Measurements from ENCODE around the gene TGFBR3L.

DNA sequence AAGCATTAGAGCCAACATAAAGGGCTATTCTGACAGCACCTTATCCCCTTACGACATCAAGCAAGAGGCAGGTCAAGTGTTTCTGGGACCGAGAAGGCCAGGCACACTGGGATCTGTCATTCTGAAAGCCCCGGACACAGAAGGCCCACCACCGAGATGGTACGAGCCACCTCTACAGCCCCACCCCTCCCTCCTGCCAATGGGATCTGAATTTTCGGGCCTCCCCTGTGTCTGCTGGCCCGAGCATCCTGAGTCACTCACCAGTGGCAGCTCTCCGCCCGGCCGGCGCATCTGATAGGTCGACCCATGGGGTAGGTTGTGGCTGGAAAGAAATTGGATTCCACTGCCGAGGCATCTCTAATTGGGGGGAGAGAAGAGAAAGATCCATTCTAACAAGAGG is 26.2 kb downstream of the TGFBR3L start:
- TF ChIP-seq, protein P1, sequence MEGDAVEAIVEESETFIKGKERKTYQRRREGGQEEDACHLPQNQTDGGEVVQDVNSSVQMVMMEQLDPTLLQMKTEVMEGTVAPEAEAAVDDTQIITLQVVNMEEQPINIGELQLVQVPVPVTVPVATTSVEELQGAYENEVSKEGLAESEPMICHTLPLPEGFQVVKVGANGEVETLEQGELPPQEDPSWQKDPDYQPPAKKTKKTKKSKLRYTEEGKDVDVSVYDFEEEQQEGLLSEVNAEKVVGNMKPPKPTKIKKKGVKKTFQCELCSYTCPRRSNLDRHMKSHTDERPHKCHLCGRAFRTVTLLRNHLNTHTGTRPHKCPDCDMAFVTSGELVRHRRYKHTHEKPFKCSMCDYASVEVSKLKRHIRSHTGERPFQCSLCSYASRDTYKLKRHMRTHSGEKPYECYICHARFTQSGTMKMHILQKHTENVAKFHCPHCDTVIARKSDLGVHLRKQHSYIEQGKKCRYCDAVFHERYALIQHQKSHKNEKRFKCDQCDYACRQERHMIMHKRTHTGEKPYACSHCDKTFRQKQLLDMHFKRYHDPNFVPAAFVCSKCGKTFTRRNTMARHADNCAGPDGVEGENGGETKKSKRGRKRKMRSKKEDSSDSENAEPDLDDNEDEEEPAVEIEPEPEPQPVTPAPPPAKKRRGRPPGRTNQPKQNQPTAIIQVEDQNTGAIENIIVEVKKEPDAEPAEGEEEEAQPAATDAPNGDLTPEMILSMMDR (IDR thresholded peaks at IDR 0.05 in 2 of 3, conservative IDR thresholded peaks at IDR 0.05 in 1 of 3; ENCODE audit: control insufficient read depth in 2 of 3, extremely low read depth in 1 of 3, insufficient read depth in 1 of 3, low read depth in 3 of 3, low read length in 3 of 3) = no peak
- TF ChIP-seq MTA3 (IDR thresholded peaks at IDR 0.05; ENCODE audit: borderline replicate concordance, low read length) (no peak), SIX5 (IDR thresholded peaks at IDR 0.05; ENCODE audit: low read depth, low read length, severe bottlenecking) (no peak), RUNX3 (IDR thresholded peaks at IDR 0.05; ENCODE audit: low read length) (no peak), BRCA1 (IDR thresholded peaks at IDR 0.05; ENCODE audit: low read depth, low read length) (no peak)

Data from GM12878 (cell line).